Karpas-422 (cell line): Measurements from ENCODE around the gene SPOUT1. TPM values are rescaled to one million over a fixed set of nuclear protein-coding genes. Genes with fewer than 3 reads are reported as not detected.
"Not testable (repeated sequence)": the region's sequence is repeated elsewhere in the genome, so short reads cannot be mapped to it uniquely, and the experiment has no call there.

ENCODE experiments used
- DNase-seq: peaks from one replicate; pipeline ENCODE4 v3.0.0-alpha.2; 2015
- H2AFZ ChIP-seq: fragments of 200-600 bp; sonication (generic); 2 replicates; pipeline ENCODE4 v1.6.1; 2014; ENCODE audit warnings: antibody characterized with exemption, low read length, mixed read lengths
- H3K27ac ChIP-seq: fragments of 200-600 bp; sonication (generic); 2 replicates; pipeline ENCODE4 v1.5.1; 2014; ENCODE audit warnings: mild to moderate bottlenecking, low read length, moderate library complexity
- H3K27me3 ChIP-seq: fragments of 200-600 bp; sonication (generic); 2 replicates; pipeline ENCODE4 v1.6.1; 2014; ENCODE audit warnings: low read length, mixed read lengths
- H3K36me3 ChIP-seq: fragments of 200-600 bp; sonication (generic); 2 replicates; pipeline ENCODE4 v1.6.1; 2014; ENCODE audit warnings: low read length, mixed read lengths; ENCODE audit not compliant: insufficient read depth
- H3K4me1 ChIP-seq: fragments of 200-600 bp; sonication (generic); 2 replicates; pipeline ENCODE4 v1.6.1; 2014; ENCODE audit warnings: mild to moderate bottlenecking, low read length, mixed read lengths
- H3K4me2 ChIP-seq: fragments of 200-600 bp; sonication (generic); 2 replicates; pipeline ENCODE4 v1.6.1; 2014; ENCODE audit warnings: low read length, low read depth, mild to moderate bottlenecking; ENCODE audit not compliant: poor library complexity, severe bottlenecking
- H3K4me3 ChIP-seq: fragments of 200-600 bp; sonication (generic); 2 replicates; pipeline ENCODE4 v1.5.1; 2014; ENCODE audit warnings: mild to moderate bottlenecking, antibody characterized with exemption, low read length, mixed read lengths
- H3K79me2 ChIP-seq: fragments of 200-600 bp; sonication (generic); 2 replicates; pipeline ENCODE4 v1.6.1; 2014; ENCODE audit warnings: mild to moderate bottlenecking, low read length, mixed read lengths
- H3K9ac ChIP-seq: fragments of 200-600 bp; sonication (generic); 2 replicates; pipeline ENCODE4 v1.6.0; 2014; ENCODE audit warnings: low read length
- H3K9me2 ChIP-seq: fragments of 200-600 bp; sonication (generic), shearing (Covaris generic); replicated peaks from 2 replicates; pipeline ENCODE4 v1.6.0; 2014; ENCODE audit warnings: mild to moderate bottlenecking, low read length, moderate library complexity; ENCODE audit not compliant: insufficient read depth
- H3K9me3 ChIP-seq: fragments of 300-700, 200-600 bp; sonication (generic); 2 replicates; pipeline ENCODE4 v1.6.1; 2014; ENCODE audit warnings: low read length, mixed read lengths
- H4K20me1 ChIP-seq: fragments of 200-600 bp; sonication (generic); 2 replicates; pipeline ENCODE4 v1.6.1; 2014; ENCODE audit warnings: mild to moderate bottlenecking, antibody characterized with exemption, low read length, low read depth; ENCODE audit not compliant: insufficient read depth
- total RNA-seq: library from RNA; depleted of rRNA; stranded (reverse); fragments of >200 nt; shearing (Covaris generic); gene quantifications from 2 replicates; pipeline ENCODE4 v1.2.3, GENCODE V29; 2014; ENCODE audit warnings: low replicate concordance

SPOUT1 gene
- total RNA-seq, 1 experiment from 2014 or later = 28.6 TPM

DNA sequence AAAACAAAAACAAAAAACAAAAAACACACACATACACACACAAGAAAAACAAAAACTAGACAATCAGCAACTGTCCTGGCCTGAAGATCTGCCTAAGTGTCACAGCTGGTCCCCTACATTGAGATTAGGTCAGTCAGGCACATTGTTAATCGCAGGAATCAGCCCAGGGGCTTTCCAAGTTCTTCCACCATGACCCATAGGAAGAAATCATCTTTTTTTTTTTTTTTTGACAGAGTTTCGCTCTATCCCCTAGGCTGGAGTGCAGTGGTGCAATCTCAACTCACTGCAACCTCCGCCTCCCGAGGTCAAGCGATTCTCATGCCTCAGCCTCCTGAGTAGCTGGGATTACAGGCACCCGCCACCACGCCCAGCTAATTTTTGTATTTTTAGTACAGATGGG is 13.6 kb upstream of the SPOUT1 start:
- not testable (repeated sequence) for DNase-seq, H3K9me3 ChIP-seq, H4K20me1 ChIP-seq, H3K9me2 ChIP-seq, H3K27me3 ChIP-seq, H3K9ac ChIP-seq, H3K36me3 ChIP-seq, H3K4me2 ChIP-seq, H3K4me1 ChIP-seq, H2AFZ ChIP-seq, H3K4me3 ChIP-seq, H3K27ac ChIP-seq
- peaks cover 17% of the 10 kb centered on the region for H3K79me2 ChIP-seq

- Histone ChIP-seq H3K4me1 (no peaks in the 10 kb centered on the region), H4K20me1 (no peaks in the 10 kb centered on the region), H3K4me3 (no peak overlapping the region), H3K9me2 (no peaks in the 10 kb centered on the region), H2AFZ (no peak overlapping the region), H3K4me2 (no peak overlapping the region), H3K9ac (no peak overlapping the region), H3K79me2 (peaks cover 7% of the 10 kb centered on the region), H3K27ac (no peak overlapping the region), H3K36me3 (no peaks in the 10 kb centered on the region), H3K9me3 (no peaks in the 10 kb centered on the region), H3K27me3 (no peaks in the 10 kb centered on the region)
- no peak for DNase-seq
Observed at GRCh38 chr9:128841694-128842492, 12.3 kb upstream of the SPOUT1 start.

DNA sequence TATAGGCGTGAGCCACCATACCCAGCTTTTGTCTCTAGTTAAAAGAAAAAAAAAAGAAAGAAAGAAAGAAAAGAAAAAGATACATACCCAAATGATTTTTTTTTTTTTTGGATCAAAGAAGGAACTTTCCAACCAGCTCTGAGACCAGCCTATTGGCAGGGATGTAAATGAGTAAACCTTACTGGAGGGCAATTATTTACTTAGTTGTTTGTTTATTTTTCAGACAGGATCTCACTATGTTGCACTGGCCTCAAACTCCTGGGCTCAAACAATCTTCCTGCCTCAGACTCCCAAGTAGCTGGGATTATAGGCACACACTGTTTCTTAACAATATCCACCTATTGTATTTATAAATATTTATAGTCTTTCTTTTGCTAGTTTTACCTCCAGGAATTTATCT is 10.9 kb upstream of the SPOUT1 start:
- Histone ChIP-seq H3K9me2 (no peaks in the 10 kb centered on the region), H3K4me2 (no peak overlapping the region), H3K36me3 (no peaks in the 10 kb centered on the region)

GRCh38 chr9:128838338-128838737 is 8.7 kb upstream of the SPOUT1 start:
- Histone ChIP-seq H3K9ac (no peak overlapping the region), H3K79me2 (no peaks in the 10 kb centered on the region), H3K4me2 (no peak overlapping the region), H3K27me3 (no peaks in the 10 kb centered on the region), H3K4me3 (no peak overlapping the region), H3K9me2 (no peaks in the 10 kb centered on the region), H3K27ac (no peak overlapping the region), H2AFZ (no peak overlapping the region), H4K20me1 (no peaks in the 10 kb centered on the region), H3K4me1 (no peaks in the 10 kb centered on the region), H3K36me3 (no peaks in the 10 kb centered on the region), H3K9me3 (no peaks in the 10 kb centered on the region)
- DNase-seq = no peak

More for the DNA sequence above, 10.9 kb upstream of the SPOUT1 start:
- H3K27me3 ChIP-seq = no peaks in the 10 kb centered on the region
- H3K4me1 ChIP-seq = no peaks in the 10 kb centered on the region
- no peak for DNase-seq
- no peak overlapping the region for H2AFZ ChIP-seq
- H3K9me3 ChIP-seq = no peaks in the 10 kb centered on the region
- H3K79me2 ChIP-seq = 0 out of 2 replicates have a peak, but pooled peaks cover 2% of the 10 kb centered on the region
- H3K27ac ChIP-seq = no peak overlapping the region
- H4K20me1 ChIP-seq = no peaks in the 10 kb centered on the region
- no peak overlapping the region for H3K4me3 ChIP-seq
- no peak overlapping the region for H3K9ac ChIP-seq

DNA sequence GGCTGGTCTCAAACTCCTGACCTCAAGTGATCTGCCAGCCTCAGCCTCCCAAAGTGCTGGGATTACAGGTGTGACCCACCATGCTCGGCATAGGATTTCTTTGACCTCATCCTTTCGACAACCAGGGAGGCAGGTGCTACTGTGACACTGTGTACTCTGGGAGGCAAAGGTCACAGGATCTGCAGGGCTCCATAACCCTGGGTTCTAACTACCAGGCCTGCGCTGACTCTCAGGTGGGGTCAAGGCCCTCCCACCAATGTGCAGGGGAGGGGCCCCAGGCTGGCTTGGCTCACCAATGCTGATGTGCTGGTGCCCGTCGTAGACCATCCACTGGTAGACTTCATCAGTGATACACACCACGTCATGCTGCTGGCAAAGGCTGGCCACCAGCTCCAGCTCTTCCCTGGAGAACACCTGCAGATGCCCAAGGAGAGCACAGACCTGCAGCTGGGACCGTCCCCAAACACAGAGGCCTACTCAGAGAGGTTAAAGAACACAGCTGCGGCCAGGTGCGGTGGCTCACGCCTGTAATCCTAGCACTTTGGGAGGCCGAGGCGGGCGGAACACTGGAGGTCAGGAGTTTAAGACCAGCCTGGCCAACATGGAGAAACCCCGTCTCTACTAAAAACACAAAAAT is 7.0 kb upstream of the SPOUT1 start:
- Histone ChIP-seq H3K36me3 (no peaks in the 10 kb centered on the region), H3K9me3 (no peaks in the 10 kb centered on the region), H3K4me2 (no peak overlapping the region), H3K79me2 (no peaks in the 10 kb centered on the region), H3K27me3 (no peaks in the 10 kb centered on the region), H2AFZ (no peak overlapping the region), H4K20me1 (no peaks in the 10 kb centered on the region), H3K9me2 (no peaks in the 10 kb centered on the region), H3K4me3 (no peak overlapping the region), H3K9ac (no peak overlapping the region), H3K4me1 (no peaks in the 10 kb centered on the region), H3K27ac (no peak overlapping the region)
- DNase-seq = no peak

DNA sequence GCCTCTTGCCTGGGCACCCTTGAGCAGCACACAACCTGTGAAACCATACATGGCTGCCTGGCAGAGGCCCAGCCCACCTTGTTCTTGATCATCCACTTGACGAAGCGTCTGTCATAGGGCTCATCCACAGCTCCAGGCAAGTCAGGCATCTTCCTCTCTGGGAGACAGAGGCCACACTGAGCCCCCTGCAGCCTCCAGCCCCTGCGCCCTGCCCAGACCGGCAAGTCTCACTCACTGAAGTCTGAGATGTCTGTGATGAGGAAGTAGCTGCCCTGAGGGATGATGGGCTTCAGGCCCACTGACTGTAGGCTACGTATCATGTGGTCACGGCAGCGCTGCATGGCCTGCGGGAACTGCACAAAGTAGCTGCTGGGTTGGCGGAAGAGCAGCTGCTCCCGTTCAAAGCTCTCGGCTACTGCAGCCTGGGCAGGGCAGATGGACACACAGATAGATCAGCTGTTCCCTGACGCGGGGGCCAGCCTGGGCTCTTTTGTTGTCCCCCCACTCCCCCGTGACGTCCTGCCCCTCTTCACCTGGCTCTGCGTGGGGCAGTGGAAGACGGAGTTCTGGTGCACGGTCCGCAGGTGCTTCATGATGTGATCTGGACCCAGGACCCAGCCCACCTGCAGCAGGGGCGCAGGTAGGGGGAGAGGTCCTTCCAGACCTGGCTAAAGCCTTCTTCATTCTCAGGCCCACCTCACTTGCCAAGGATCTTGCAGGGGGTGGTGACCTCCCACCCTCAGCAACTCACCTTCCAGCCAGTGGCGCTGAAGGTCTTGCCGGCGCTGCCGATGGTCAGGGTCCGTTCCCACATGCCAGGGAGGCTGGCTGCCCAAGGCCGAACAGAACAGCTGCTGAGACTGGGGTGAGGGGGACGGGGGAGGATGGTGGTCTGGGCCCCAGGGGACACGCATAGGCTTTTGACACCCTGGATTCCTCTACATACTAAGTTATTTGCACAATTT is 5.9 kb upstream of the SPOUT1 start:
- H3K36me3 ChIP-seq = no peaks in the 10 kb centered on the region
- H3K9me3 ChIP-seq = no peaks in the 10 kb centered on the region
- H3K9ac ChIP-seq = no peak overlapping the region
- H3K4me2 ChIP-seq = no peak overlapping the region
- no peaks in the 10 kb centered on the region for H3K4me1 ChIP-seq
- H3K4me3 ChIP-seq = no peak overlapping the region
- H2AFZ ChIP-seq = no peak overlapping the region
- H3K9me2 ChIP-seq = no peaks in the 10 kb centered on the region
- H3K27me3 ChIP-seq = no peaks in the 10 kb centered on the region
- no peaks in the 10 kb centered on the region for H4K20me1 ChIP-seq
- H3K79me2 ChIP-seq = no peaks in the 10 kb centered on the region
- DNase-seq = no peak
- no peak overlapping the region for H3K27ac ChIP-seq

GRCh38 chr9:128833696-128834095 is 4.1 kb upstream of the SPOUT1 start:
- Histone ChIP-seq H3K9ac (no peak overlapping the region), H4K20me1 (no peaks in the 10 kb centered on the region), H3K27me3 (no peaks in the 10 kb centered on the region), H3K36me3 (no peaks in the 10 kb centered on the region), H3K27ac (no peak overlapping the region), H3K4me2 (no peak overlapping the region), H3K9me3 (no peaks in the 10 kb centered on the region), H3K79me2 (peaks cover 8% of the 10 kb centered on the region), H2AFZ (no peak overlapping the region), H3K4me3 (no peak overlapping the region), H3K4me1 (peaks cover 8% of the 10 kb centered on the region), H3K9me2 (no peaks in the 10 kb centered on the region)
- no peak for DNase-seq
